H1 (cell line): ENCODE measurements around the gene NMD3. TPM values are rescaled to one million over a fixed set of nuclear protein-coding genes. Genes with fewer than 3 reads are reported as not detected.

ENCODE experiments used
- CHD7 ChIP-seq: fragments of 300-600 bp; sonication (generic); IDR thresholded peaks from 2 replicates; pipeline ENCODE4 v1.7.1; 2012; ENCODE audit warnings: low read length, moderate library complexity, mild to moderate bottlenecking, inconsistent platforms; ENCODE audit not compliant: insufficient replicate concordance
- GABPA ChIP-seq: IDR thresholded peaks from 2 replicates; pipeline ENCODE4 v1.6.1; 2011; ENCODE audit warnings: mild to moderate bottlenecking, low read length, moderate library complexity, borderline replicate concordance; ENCODE audit not compliant: insufficient read depth
- JUND ChIP-seq: IDR thresholded peaks from 2 replicates; pipeline ENCODE4 v1.6.1; 2011; ENCODE audit warnings: mild to moderate bottlenecking, improper control_type of control experiment, low read length
- KDM5A ChIP-seq: fragments of 200-600 bp; IDR thresholded peaks from 2 replicates; pipeline ENCODE4 v1.7.1; 2012; ENCODE audit warnings: mild to moderate bottlenecking, low read length, inconsistent platforms, mixed read lengths
- NANOG ChIP-seq: IDR thresholded peaks from 2 replicates; pipeline ENCODE4 v1.6.1; 2011; ENCODE audit warnings: low read length, low read depth, mild to moderate bottlenecking, inconsistent platforms; ENCODE audit not compliant: insufficient read depth, poor library complexity, severe bottlenecking
- TEAD4 ChIP-seq: IDR thresholded peaks from 2 replicates; pipeline ENCODE4 v1.6.1; 2012; ENCODE audit warnings: low read depth, low read length, inconsistent platforms, mixed read lengths
- USF2 ChIP-seq: IDR thresholded peaks from 2 replicates; pipeline ENCODE4 v1.6.1; 2011; ENCODE audit warnings: low read length, improper control_type of control experiment
- polyA plus RNA-seq, 7 experiments: library from polyadenylated mRNA; depleted of rRNA in 3 of 7; stranded (reverse) in 5 of 7; unstranded in 2 of 7; fragments of >200 nt in 5 of 7; fragments of 200-250 nt in 2 of 7; gene quantifications; 1 replicate in 5 of 7; 2 replicates in 1 of 7; 4 replicates in 1 of 7; pipeline versions ENCODE4 v1.2.1 to v1.2.3, GENCODE V29; 2011 to 2013; ENCODE audit warnings: missing spikeins in 2 of 7, mixed read lengths in 2 of 7
- total RNA-seq: library from RNA; stranded (reverse); fragmentation: NEBNext Ultra II Directional; extraction: Animal tissue kit (Norgen Biotek cat#: 25700); gene quantifications from 2 replicates; pipeline ENCODE4 v1.2.1, GENCODE V29; 2021

Gene NMD3
- total and polyA plus RNA-seq, 2 of the 8 experiments (the other 6 are each of a cell fraction or from before 2014, with no cell fraction given) = 12.1 to 64.2 TPM

GRCh38 chr3:161203485-161204098 is 17.5 kb upstream of the NMD3 start (continued):
- TF ChIP-seq CHD7 (no peak), KDM5A (no peak), JUND (no peak), USF2 (no peak), GABPA (no peak), NANOG (no peak), TEAD4 (no peak)
